ENCODE measurements around the gene TMEM101. TPM values are rescaled to one million over a fixed set of nuclear protein-coding genes. Genes with fewer than 3 reads are reported as not detected.
A peak's percentile ranks its signal among the peaks of the same experiment; 100 is the strongest.

The TMEM101 gene
- total and polyA plus RNA-seq, 2 of the 13 experiments (the other 11 are each of a cell fraction or from before 2014, with no cell fraction given): 72.0 to 100 TPM

DNA sequence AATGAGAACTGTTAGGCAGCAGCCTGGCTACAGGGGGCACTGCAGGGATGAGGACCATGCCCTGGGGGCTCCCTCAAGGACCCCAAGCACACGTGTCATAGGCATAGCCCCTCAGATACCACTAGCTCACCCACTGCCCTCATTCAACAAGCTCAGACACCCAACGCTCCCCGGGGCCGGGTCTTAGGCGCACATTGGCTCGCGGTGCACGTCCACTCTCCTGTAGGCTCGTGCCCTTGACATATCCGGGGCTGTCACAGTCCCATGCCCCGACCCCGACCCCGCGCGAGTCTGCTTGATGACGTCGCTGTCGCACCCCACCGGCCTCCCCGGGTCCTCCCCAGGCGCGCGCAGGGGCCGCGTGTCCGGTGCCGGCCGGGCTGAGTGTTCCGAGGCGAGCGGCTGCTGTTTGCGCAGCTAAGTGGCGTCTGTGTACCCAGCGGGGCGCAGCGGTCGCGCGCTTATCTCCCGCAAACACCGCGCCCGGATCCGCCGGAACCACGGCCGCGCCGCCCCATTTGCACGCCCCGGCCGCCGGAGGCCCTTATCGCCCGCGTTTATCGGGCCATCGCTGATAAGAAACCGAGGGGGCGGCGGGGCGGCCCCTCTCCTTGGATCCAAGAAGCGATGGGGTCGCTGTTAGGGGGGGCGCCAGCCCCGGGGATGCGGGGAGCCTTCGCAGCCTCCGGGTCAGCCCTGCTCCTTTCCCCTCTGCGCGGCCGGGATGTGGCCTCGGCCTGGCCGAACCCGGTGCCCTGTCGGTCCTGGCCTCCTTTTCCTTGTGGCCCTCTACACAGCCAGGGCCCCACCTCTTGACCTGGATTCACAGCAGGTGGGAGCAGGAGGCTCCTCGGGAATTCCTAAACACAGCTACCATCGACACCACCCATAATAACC, 31.0 kb downstream of the TMEM101 start (continued):
- TF ChIP-seq, protein P1, sequence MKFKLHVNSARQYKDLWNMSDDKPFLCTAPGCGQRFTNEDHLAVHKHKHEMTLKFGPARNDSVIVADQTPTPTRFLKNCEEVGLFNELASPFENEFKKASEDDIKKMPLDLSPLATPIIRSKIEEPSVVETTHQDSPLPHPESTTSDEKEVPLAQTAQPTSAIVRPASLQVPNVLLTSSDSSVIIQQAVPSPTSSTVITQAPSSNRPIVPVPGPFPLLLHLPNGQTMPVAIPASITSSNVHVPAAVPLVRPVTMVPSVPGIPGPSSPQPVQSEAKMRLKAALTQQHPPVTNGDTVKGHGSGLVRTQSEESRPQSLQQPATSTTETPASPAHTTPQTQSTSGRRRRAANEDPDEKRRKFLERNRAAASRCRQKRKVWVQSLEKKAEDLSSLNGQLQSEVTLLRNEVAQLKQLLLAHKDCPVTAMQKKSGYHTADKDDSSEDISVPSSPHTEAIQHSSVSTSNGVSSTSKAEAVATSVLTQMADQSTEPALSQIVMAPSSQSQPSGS (CRISPR knock-in tag; IDR thresholded peaks at IDR 0.05): peak; percentile 88
- no peak for TF ChIP-seq ZFP41 (CRISPR knock-in tag; IDR thresholded peaks at IDR 0.05; ENCODE audit: borderline replicate concordance)
- TF ChIP-seq, protein P2, sequence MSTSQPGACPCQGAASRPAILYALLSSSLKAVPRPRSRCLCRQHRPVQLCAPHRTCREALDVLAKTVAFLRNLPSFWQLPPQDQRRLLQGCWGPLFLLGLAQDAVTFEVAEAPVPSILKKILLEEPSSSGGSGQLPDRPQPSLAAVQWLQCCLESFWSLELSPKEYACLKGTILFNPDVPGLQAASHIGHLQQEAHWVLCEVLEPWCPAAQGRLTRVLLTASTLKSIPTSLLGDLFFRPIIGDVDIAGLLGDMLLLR (CRISPR knock-in tag; IDR thresholded peaks at IDR 0.05): peak; percentile 42
- peak; percentile 82; the same call in 1 of the 2 replicates for TF ChIP-seq ZNF749 (CRISPR knock-in tag; IDR thresholded peaks at IDR 0.05; ENCODE audit: borderline replicate concordance)
- TF ChIP-seq ZNF326 (CRISPR knock-in tag; IDR thresholded peaks at IDR 0.05; ENCODE audit: borderline replicate concordance): no peak
- no peak for TF ChIP-seq SYNCRIP (IDR thresholded peaks at IDR 0.05; ENCODE audit: insufficient read depth, low read depth, low read length)
- TF ChIP-seq ZNF75D (CRISPR knock-in tag; IDR thresholded peaks at IDR 0.05; ENCODE audit: borderline replicate concordance): no peak
- TF ChIP-seq HMG20A (CRISPR knock-in tag; IDR thresholded peaks at IDR 0.05; ENCODE audit: borderline replicate concordance): peak; percentile 65; the same call in 1 of the 2 replicates
- TF ChIP-seq FOXM1 (CRISPR knock-in tag; IDR thresholded peaks at IDR 0.05): no peak
- peak; percentile 87; the same call in 1 of the 2 replicates for TF ChIP-seq ZNF510 (CRISPR knock-in tag; IDR thresholded peaks at IDR 0.05; ENCODE audit: low read depth)
- TF ChIP-seq ZNF788 (CRISPR knock-in tag; IDR thresholded peaks at IDR 0.05; ENCODE audit: borderline replicate concordance): peak; percentile 99; the same call in 1 of the 2 replicates
- peak; percentile 79; the same call in 1 of the 2 replicates for TF ChIP-seq ZNF280B (CRISPR knock-in tag; IDR thresholded peaks at IDR 0.05; ENCODE audit: borderline replicate concordance)
- no peak; the same call in 1 of the 2 replicates for TF ChIP-seq CBX5 (CRISPR knock-in tag; IDR thresholded peaks at IDR 0.05; ENCODE audit: borderline replicate concordance)
- TF ChIP-seq, protein P3, sequence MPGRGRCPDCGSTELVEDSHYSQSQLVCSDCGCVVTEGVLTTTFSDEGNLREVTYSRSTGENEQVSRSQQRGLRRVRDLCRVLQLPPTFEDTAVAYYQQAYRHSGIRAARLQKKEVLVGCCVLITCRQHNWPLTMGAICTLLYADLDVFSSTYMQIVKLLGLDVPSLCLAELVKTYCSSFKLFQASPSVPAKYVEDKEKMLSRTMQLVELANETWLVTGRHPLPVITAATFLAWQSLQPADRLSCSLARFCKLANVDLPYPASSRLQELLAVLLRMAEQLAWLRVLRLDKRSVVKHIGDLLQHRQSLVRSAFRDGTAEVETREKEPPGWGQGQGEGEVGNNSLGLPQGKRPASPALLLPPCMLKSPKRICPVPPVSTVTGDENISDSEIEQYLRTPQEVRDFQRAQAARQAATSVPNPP (CRISPR knock-in tag; IDR thresholded peaks at IDR 0.05): peak; percentile 92
- TF ChIP-seq ZNF552 (CRISPR knock-in tag; IDR thresholded peaks at IDR 0.05; ENCODE audit: borderline replicate concordance): peak; percentile 94
- 0 out of 2 replicates have a peak, but pooled peaks have one; percentile 31 for TF ChIP-seq ZNF256 (CRISPR knock-in tag; conservative IDR thresholded peaks at IDR 0.05)
- TF ChIP-seq RXRB (CRISPR knock-in tag; IDR thresholded peaks at IDR 0.05; ENCODE audit: borderline replicate concordance): peak; percentile 91
- peak; percentile 30 for TF ChIP-seq TAF15 (IDR thresholded peaks at IDR 0.05; ENCODE audit: low read depth, low read length, poor library complexity, severe bottlenecking)
- no peak for TF ChIP-seq SMC3 (IDR thresholded peaks at IDR 0.05; ENCODE audit: low read length)
- TF ChIP-seq JUN (CRISPR knock-in tag; IDR thresholded peaks at IDR 0.05): peak; percentile 66; the same call in 1 of the 2 replicates
- TF ChIP-seq, protein P4, sequence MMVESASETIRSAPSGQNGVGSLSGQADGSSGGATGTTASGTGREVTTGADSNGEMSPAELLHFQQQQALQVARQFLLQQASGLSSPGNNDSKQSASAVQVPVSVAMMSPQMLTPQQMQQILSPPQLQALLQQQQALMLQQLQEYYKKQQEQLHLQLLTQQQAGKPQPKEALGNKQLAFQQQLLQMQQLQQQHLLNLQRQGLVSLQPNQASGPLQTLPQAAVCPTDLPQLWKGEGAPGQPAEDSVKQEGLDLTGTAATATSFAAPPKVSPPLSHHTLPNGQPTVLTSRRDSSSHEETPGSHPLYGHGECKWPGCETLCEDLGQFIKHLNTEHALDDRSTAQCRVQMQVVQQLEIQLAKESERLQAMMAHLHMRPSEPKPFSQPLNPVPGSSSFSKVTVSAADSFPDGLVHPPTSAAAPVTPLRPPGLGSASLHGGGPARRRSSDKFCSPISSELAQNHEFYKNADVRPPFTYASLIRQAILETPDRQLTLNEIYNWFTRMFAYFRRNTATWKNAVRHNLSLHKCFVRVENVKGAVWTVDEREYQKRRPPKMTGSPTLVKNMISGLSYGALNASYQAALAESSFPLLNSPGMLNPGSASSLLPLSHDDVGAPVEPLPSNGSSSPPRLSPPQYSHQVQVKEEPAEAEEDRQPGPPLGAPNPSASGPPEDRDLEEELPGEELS (CRISPR knock-in tag; IDR thresholded peaks at IDR 0.05): peak; percentile 98

Data from HepG2 (cell line).